Measurements from ENCODE around the gene ARHGEF17. TPM values are rescaled to one million over a fixed set of nuclear protein-coding genes. Genes with fewer than 3 reads are reported as not detected.

ARHGEF17 gene
- total RNA-seq, 4 donors from 2014 or later: 3.2 to 33.8 (median 17.4) TPM

GRCh38 chr11:73406131-73406530, 98.1 kb downstream of the ARHGEF17 start:
- no peaks in the 10 kb centered on the region for H3K27me3 ChIP-seq
- peaks cover 0 to 35% (median 0%) of the 10 kb centered on the region in 3 donors for H3K36me3 ChIP-seq
- no peak overlapping the region for H3K27ac ChIP-seq
- no peak for TF ChIP-seq POLR2A (IDR thresholded peaks at IDR 0.05)
- TF ChIP-seq, protein P1, sequence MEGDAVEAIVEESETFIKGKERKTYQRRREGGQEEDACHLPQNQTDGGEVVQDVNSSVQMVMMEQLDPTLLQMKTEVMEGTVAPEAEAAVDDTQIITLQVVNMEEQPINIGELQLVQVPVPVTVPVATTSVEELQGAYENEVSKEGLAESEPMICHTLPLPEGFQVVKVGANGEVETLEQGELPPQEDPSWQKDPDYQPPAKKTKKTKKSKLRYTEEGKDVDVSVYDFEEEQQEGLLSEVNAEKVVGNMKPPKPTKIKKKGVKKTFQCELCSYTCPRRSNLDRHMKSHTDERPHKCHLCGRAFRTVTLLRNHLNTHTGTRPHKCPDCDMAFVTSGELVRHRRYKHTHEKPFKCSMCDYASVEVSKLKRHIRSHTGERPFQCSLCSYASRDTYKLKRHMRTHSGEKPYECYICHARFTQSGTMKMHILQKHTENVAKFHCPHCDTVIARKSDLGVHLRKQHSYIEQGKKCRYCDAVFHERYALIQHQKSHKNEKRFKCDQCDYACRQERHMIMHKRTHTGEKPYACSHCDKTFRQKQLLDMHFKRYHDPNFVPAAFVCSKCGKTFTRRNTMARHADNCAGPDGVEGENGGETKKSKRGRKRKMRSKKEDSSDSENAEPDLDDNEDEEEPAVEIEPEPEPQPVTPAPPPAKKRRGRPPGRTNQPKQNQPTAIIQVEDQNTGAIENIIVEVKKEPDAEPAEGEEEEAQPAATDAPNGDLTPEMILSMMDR (IDR thresholded peaks at IDR 0.05): no peak
- DNase-seq: no peak
- H3K9me3 ChIP-seq: no peaks in the 10 kb centered on the region
- no peaks in the 10 kb centered on the region for H3K4me1 ChIP-seq
- H3K4me3 ChIP-seq: no peak overlapping the region

GRCh38 chr11:73406619-73407018, 98.5 kb downstream of the ARHGEF17 start:
- Histone ChIP-seq H3K36me3 (peaks cover 0 to 35% (median 0%) of the 10 kb centered on the region in 3 donors), H3K27me3 (no peaks in the 10 kb centered on the region), H3K4me3 (no peak overlapping the region), H3K9me3 (no peaks in the 10 kb centered on the region), H3K27ac (no peak overlapping the region), H3K4me1 (no peaks in the 10 kb centered on the region)
- TF ChIP-seq, protein P1 (IDR thresholded peaks at IDR 0.05): no peak
- TF ChIP-seq POLR2A (IDR thresholded peaks at IDR 0.05): no peak
- no peak for DNase-seq

DNA sequence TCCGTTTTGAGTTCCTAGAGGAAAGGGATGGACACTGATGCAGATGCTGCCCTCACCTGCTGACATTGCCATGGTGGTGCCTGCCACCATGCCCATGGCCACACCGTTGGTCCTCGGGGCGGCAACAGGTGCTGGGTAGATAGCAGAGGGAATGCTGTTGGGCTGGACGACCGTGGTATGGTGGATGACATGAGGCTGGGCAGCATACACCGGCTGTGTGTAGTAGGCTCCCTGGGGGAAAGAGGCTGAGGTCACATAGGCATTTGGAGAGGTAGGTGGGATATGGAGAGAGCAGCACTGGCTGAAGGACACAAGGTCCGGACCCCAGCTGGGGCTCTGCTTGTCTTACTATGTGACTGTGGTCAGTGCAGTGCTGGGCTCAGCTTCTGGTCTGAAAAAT, 101.4 kb downstream of the ARHGEF17 start:
- no peaks in the 10 kb centered on the region for H3K4me1 ChIP-seq
- H3K9me3 ChIP-seq: no peaks in the 10 kb centered on the region
- TF ChIP-seq, protein P1 (IDR thresholded peaks at IDR 0.05): no peak
- no peak for TF ChIP-seq POLR2A (IDR thresholded peaks at IDR 0.05)
- no peak for DNase-seq
- peaks cover 0 to 35% (median 0%) of the 10 kb centered on the region in 3 donors for H3K36me3 ChIP-seq
- H3K27me3 ChIP-seq: no peaks in the 10 kb centered on the region
- H3K27ac ChIP-seq: no peak overlapping the region
- H3K4me3 ChIP-seq: no peak overlapping the region

DNA sequence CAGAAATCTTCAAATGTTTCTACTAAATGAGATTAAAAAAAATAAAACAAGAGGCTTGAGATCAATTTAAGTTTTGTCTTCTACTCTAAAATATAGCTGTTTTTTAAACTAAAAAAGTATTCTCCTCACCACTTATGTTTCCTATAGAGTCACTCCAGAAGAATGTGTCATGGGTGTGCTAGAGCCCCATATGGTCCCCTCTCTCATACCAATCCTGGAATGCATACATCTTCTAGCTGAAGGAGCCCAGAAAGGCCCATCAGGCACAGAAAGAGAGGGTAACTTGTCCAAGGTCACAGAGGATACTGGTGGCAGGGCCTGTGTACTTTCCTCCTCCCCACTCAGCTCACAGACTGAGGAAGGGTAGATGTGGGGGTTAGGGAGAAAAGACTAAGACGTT, 102.6 kb downstream of the ARHGEF17 start:
- Histone ChIP-seq H3K27me3 (no peaks in the 10 kb centered on the region), H3K4me1 (no peaks in the 10 kb centered on the region), H3K4me3 (no peak overlapping the region), H3K36me3 (peaks cover 0 to 30% (median 0%) of the 10 kb centered on the region in 3 donors), H3K27ac (no peak overlapping the region), H3K9me3 (no peaks in the 10 kb centered on the region)
- no peak for TF ChIP-seq POLR2A (IDR thresholded peaks at IDR 0.05)
- TF ChIP-seq, protein P1 (IDR thresholded peaks at IDR 0.05): no peak
- no peak for DNase-seq

DNA sequence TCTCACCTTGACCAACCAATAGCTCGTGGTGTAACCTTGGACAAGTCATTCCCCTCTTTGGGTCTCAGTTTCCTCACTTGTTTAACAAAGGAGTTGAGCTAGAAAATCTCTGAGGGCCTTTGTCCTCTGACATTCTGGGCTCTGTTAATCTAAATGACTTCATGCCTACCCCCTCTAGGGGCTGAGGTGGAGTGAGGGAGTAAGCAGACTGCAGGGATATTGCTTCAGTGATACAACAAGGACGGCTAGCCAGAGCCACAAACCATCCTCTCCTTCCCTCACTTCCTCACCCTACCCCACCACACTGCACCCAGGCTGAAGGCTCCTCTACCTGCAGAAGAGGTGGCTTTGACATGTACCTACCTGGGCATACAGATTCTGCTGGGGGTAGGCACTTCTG, 103.0 kb downstream of the ARHGEF17 start:
- H3K9me3 ChIP-seq: no peaks in the 10 kb centered on the region
- H3K27ac ChIP-seq: no peak overlapping the region
- no peak overlapping the region for H3K4me3 ChIP-seq
- H3K27me3 ChIP-seq: no peaks in the 10 kb centered on the region
- no peak for TF ChIP-seq POLR2A (IDR thresholded peaks at IDR 0.05)
- TF ChIP-seq, protein P1 (IDR thresholded peaks at IDR 0.05): no peak
- no peaks in the 10 kb centered on the region for H3K4me1 ChIP-seq
- no peak for DNase-seq
- H3K36me3 ChIP-seq: peaks cover 0 to 26% (median 0%) of the 10 kb centered on the region in 3 donors

DNA sequence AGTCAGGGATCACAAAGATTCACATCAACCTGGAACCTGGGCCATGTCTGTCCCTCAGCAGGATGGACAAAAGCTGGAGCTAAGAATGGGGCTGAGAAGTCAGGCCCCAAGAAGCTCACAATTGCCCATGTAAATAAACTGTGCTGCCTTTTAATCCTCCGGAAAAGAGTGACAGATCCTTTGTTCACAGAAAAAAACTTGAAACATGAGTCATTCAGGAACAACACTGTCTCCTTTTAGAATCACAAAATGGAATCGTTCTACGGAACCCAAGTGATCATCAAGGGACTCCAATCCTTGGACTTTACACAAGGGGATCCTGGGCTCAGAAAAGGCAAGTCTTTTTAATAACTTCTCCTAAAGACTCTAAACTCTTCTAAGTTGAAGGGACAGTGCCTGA, 104.2 kb downstream of the ARHGEF17 start:
- TF ChIP-seq POLR2A (IDR thresholded peaks at IDR 0.05): no peak
- TF ChIP-seq, protein P1 (IDR thresholded peaks at IDR 0.05): no peak

More for the DNA sequence above, 104.2 kb downstream of the ARHGEF17 start:
- Histone ChIP-seq H3K36me3 (peaks cover 0 to 14% (median 0%) of the 10 kb centered on the region in 3 donors), H3K27me3 (no peaks in the 10 kb centered on the region), H3K27ac (no peak overlapping the region), H3K4me3 (no peak overlapping the region), H3K4me1 (no peaks in the 10 kb centered on the region), H3K9me3 (no peaks in the 10 kb centered on the region)
- DNase-seq: no peak

Data from Peyer's patch (tissue), 4 donors.